ENCODE results near the gene TSPAN4.
A peak's percentile ranks its signal among the peaks of the same experiment; 100 is the strongest.

TSPAN4 gene

GRCh38 chr11:830295-831117 is 12.1 kb upstream of the TSPAN4 start:
- peak; percentile 21 for ATAC-seq
- TF ChIP-seq OSR1 (CRISPR knock-in tag; IDR thresholded peaks at IDR 0.05) (no peak), ARNTL (CRISPR knock-in tag; IDR thresholded peaks at IDR 0.05; ENCODE audit: borderline replicate concordance, low read depth) (no peak), CREB5 (CRISPR knock-in tag; IDR thresholded peaks at IDR 0.05; ENCODE audit: low read depth) (no peak), TOX (CRISPR knock-in tag; IDR thresholded peaks at IDR 0.05; ENCODE audit: borderline replicate concordance) (no peak), CSDC2 (CRISPR knock-in tag; IDR thresholded peaks at IDR 0.05) (no peak), CSRNP3 (CRISPR knock-in tag; IDR thresholded peaks at IDR 0.05) (no peak), GLIS3 (CRISPR knock-in tag; IDR thresholded peaks at IDR 0.05) (no peak), PPARA (CRISPR knock-in tag; IDR thresholded peaks at IDR 0.05; ENCODE audit: borderline replicate concordance) (no peak), BACH2 (CRISPR knock-in tag; IDR thresholded peaks at IDR 0.05; ENCODE audit: borderline replicate concordance) (no peak), ZFP3 (CRISPR knock-in tag; IDR thresholded peaks at IDR 0.05) (no peak), ZFP30 (CRISPR knock-in tag; IDR thresholded peaks at IDR 0.05) (no peak), RARB (CRISPR knock-in tag; IDR thresholded peaks at IDR 0.05) (no peak), ZNF565 (CRISPR knock-in tag; conservative IDR thresholded peaks at IDR 0.05; ENCODE audit: low read depth) (no peak), TCF4 (CRISPR knock-in tag; IDR thresholded peaks at IDR 0.05; ENCODE audit: borderline replicate concordance) (no peak)
- TF ChIP-seq, protein P1, sequence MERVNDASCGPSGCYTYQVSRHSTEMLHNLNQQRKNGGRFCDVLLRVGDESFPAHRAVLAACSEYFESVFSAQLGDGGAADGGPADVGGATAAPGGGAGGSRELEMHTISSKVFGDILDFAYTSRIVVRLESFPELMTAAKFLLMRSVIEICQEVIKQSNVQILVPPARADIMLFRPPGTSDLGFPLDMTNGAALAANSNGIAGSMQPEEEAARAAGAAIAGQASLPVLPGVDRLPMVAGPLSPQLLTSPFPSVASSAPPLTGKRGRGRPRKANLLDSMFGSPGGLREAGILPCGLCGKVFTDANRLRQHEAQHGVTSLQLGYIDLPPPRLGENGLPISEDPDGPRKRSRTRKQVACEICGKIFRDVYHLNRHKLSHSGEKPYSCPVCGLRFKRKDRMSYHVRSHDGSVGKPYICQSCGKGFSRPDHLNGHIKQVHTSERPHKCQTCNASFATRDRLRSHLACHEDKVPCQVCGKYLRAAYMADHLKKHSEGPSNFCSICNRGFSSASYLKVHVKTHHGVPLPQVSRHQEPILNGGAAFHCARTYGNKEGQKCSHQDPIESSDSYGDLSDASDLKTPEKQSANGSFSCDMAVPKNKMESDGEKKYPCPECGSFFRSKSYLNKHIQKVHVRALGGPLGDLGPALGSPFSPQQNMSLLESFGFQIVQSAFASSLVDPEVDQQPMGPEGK (CRISPR knock-in tag; IDR thresholded peaks at IDR 0.05; ENCODE audit: borderline replicate concordance), result no peak

- TF ChIP-seq PPARA (CRISPR knock-in tag; IDR thresholded peaks at IDR 0.05; ENCODE audit: borderline replicate concordance) (no peak), TSHZ2 (CRISPR knock-in tag; IDR thresholded peaks at IDR 0.05) (no peak), CSDC2 (CRISPR knock-in tag; IDR thresholded peaks at IDR 0.05) (no peak), OSR1 (CRISPR knock-in tag; IDR thresholded peaks at IDR 0.05) (no peak), ZFP3 (CRISPR knock-in tag; IDR thresholded peaks at IDR 0.05) (no peak), CSRNP3 (CRISPR knock-in tag; IDR thresholded peaks at IDR 0.05) (no peak)
- no peak for ATAC-seq
Observed at GRCh38 chr11:831118-831864, 11.4 kb upstream of the TSPAN4 start.

DNA sequence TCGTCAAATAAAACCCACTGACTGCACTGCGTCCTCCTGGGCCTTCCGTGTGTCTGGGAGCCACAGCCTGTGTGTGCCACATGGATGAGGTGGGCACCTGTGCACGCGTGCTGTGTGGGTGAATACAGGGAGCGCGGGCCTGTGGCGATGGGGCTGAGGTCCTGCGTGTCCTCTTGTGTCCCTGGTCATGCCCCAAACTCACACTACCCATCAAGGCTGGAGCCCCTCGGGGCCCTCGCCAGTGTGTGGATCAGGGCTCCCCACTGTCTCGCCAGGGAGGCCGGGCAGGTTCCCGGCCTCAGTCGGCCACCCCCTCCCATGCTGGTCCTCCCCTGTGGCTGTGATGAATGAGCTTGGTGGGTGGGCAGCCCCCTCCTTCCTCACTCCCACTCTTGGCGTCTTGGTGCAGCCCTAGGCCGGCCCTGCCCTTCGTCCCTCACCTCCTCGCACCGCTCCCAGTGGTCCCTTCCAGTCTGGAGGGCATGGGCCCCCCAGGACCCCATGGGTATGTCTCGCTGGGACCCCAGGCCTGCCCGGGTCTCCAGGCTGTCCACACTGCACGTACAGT is 10.6 kb upstream of the TSPAN4 start:
- TF ChIP-seq PPARA (CRISPR knock-in tag; IDR thresholded peaks at IDR 0.05; ENCODE audit: borderline replicate concordance) (no peak), RARB (CRISPR knock-in tag; IDR thresholded peaks at IDR 0.05) (no peak), TOX (CRISPR knock-in tag; IDR thresholded peaks at IDR 0.05; ENCODE audit: borderline replicate concordance) (no peak), TSHZ2 (CRISPR knock-in tag; IDR thresholded peaks at IDR 0.05) (no peak), TCF4 (CRISPR knock-in tag; IDR thresholded peaks at IDR 0.05; ENCODE audit: borderline replicate concordance) (no peak), GLIS3 (CRISPR knock-in tag; IDR thresholded peaks at IDR 0.05) (no peak), ZNF8 (CRISPR knock-in tag; IDR thresholded peaks at IDR 0.05) (no peak), ESRRG (CRISPR knock-in tag; IDR thresholded peaks at IDR 0.05) (no peak), SNAI2 (CRISPR knock-in tag; IDR thresholded peaks at IDR 0.05) (no peak), CSDC2 (CRISPR knock-in tag; IDR thresholded peaks at IDR 0.05) (no peak), ZC3H10 (CRISPR knock-in tag; IDR thresholded peaks at IDR 0.05) (no peak)
- no peak for ATAC-seq
